Inflammatory macrophage treated with lipopolysaccharide for 4 hours (primary cell): ENCODE results near the gene CHD9.
"Not testable (repeated sequence)": the region's sequence is repeated elsewhere in the genome, so short reads cannot be mapped to it uniquely, and the experiment has no call there.

Experiments
- DNase-seq: peaks from one replicate; pipeline ENCODE4 v3.0.0-alpha.2; 2020

Gene CHD9, protein sequence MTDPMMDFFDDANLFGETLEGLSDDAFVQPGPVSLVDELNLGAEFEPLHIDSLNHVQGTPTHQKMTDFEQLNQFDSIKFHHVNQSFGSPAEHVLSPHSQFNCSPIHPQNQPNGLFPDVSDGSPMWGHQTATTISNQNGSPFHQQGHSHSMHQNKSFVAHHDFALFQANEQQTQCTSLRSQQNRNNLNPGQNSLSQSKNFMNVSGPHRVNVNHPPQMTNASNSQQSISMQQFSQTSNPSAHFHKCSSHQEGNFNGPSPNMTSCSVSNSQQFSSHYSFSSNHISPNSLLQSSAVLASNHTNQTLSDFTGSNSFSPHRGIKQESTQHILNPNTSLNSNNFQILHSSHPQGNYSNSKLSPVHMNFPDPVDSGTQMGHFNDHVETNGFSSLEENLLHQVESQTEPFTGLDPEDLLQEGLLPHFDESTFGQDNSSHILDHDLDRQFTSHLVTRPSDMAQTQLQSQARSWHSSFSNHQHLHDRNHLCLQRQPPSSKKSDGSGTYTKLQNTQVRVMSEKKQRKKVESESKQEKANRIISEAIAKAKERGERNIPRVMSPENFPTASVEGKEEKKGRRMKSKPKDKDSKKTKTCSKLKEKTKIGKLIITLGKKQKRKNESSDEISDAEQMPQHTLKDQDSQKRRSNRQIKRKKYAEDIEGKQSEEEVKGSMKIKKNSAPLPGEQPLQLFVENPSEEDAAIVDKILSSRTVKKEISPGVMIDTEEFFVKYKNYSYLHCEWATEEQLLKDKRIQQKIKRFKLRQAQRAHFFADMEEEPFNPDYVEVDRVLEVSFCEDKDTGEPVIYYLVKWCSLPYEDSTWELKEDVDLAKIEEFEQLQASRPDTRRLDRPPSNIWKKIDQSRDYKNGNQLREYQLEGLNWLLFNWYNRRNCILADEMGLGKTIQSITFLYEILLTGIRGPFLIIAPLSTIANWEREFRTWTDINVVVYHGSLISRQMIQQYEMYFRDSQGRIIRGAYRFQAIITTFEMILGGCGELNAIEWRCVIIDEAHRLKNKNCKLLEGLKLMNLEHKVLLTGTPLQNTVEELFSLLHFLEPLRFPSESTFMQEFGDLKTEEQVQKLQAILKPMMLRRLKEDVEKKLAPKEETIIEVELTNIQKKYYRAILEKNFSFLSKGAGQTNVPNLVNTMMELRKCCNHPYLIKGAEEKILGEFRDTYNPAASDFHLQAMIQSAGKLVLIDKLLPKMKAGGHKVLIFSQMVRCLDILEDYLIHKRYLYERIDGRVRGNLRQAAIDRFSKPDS (N-terminal part only)

DNA sequence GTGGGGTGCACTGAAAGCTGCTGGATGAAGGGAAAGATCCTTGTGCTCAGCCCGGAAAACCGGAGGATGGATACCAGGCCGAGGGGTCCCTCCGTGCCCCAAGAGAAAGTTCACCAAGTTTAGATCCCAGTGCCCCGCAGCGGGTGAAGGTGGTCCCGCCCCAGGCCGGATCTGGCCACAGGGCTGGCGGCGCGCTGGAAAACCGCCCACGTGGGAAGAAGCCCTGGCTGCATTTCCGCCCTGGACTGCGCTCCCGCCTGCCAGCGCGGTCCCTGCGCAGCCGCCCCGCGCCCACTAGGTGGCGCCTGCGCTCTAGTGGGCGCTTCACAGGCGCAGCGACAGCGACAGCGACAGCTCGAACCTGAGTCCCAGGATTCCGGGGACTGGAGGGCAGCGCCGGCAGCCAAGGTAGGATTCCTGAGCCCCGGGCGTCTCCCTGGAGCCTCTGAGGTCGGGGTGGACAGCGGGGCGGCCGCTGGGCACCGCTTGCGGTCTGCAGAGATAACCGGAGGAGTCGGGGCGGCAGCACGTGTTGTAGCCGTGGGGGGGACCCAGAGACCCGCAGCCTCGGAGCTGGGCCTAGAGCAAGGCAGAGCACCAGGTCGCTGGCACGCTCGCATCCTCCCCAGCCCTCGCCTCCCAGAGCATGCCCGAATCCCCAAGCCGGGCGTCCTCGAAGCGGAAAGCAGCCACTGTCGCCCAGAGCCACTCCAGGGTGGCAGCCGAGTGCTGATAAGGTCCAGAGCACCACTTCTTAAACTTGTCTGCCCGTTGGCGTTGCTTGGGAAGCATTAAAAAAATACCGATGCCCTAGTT lies at the start of gene CHD9:
Gene CHD9, plus strand, starts transcription at position 322 of the 816 bp plus-strand sequence. CDS start 101,099 bp downstream, outside the sequence.
- DNase-seq = peak; percentile 83

DNA sequence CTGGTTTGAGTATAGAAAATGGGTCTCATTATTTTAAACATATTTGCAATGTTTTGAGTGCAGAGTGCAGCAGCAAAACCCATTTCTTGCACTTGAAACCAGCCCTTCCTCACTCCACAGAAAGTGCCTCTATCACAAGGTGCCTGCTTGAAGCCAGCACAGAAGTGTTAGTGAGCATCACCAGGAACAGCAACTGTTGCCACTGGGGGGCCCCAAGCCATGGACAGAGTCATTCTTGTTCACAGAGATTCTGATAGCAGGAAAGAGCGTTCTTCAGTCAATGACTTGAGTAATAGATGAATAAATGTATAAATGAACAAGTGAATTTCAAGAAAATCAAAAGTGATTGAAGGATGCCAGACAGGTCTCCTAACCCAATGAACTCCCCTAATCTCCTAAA lies 47.7 kb upstream of the CHD9 start:
- no peak for DNase-seq

DNA sequence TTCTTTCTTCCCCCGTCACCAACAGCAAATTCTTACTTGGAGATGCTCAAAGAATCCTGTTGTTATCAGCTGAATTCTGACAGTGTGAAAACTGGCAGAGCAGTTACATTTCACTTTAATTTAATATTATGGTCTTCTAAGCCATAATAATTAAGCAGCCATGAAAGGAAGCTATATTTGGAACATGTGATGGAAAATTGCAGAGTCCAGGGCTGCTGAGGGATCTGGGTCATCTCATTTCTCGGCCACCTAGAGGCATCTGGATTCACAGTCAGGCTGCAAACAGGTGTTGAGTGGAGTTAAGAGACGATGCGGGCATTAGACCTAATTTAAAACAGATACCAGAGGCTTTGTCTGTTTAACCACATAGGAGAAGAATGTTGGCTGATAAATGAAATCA lies 40.5 kb upstream of the CHD9 start:
- no peak for DNase-seq

DNA sequence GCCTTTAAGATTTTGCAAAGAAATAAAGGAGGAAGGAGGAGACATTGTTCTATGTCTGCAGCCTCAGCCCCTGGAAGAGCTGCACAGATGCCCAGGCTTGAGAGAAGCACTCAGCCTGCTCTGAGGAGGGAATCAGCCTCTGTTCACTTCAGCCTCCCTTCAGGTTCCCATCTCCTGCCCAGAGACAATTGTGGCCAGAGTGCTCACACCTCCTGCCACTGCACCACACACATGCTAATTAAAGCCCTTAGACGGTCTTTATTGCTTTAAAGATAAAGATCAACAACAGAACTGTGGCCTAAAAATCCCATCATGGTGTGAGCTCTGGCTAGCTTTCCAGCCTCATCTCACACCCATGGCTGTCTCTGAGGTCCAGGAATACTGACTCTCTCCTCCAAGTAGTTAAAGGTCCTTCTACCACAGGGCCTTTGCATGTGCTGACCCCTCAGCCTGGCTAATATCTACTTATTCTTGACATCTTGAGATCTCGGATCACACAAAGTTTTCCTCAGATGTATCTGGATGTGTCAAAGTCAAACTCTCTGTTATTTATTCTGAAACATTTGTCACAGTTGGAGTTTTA lies 35.9 kb upstream of the CHD9 start:
- no peak for DNase-seq

DNA sequence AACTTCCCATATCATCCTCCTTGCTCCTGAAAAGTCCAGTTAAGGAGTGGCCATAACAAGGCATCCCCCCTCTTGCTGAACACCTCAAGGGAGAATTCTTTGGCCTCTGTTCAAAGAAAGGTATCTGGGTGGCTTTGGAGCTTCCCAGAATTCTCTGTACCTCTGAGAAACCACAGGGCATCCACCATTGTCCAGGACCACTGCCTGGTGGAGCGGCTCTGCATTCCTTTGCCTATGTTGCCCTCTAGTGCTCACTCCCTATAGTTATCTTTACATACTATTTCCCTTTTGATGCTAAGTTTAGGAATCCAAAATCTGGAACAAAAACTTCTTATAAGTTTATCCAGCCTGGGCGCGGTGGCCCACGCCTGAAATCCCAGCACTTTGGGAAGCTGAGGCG lies 32.4 kb upstream of the CHD9 start:
- DNase-seq = peak; percentile 45

DNA sequence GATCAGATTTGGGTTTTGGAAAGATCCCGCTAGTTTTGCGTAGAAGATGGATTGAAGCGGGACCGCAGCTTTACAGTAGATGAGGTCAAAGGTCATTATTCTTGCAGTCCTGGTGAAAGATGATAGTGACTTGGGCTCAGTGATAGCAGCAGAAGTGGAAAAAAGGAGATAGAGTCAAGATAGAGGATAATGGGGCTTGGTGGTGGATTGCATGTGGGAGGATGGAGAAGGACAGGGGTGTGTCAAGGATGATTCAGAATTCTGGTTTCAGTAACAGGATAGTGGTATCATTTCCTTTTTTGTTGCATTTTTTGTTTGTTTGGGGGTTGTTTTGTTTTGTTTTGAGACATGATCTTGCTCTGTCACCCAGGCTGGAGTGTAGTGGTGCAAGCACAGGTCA lies 30.7 kb upstream of the CHD9 start:
- peak; percentile 65 for DNase-seq

DNA sequence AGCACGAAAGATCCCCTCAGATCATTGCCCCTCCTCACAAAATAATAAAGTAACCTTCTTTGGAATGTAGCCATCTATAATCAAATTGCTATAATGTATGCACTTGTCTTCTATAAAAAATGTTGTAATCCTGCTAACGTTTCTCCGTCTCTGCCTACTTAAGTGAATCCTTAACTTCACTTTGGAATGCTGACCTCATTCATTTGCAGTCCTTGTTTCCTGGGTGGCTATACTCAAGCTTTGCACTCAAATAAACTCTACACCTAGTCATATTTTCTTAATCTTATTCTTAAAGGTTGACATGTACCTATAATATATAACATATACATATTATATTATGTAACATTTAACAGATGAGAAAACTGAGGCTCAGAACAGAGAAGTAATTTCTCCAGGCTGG lies 24.8 kb upstream of the CHD9 start:
- DNase-seq = no peak

DNA sequence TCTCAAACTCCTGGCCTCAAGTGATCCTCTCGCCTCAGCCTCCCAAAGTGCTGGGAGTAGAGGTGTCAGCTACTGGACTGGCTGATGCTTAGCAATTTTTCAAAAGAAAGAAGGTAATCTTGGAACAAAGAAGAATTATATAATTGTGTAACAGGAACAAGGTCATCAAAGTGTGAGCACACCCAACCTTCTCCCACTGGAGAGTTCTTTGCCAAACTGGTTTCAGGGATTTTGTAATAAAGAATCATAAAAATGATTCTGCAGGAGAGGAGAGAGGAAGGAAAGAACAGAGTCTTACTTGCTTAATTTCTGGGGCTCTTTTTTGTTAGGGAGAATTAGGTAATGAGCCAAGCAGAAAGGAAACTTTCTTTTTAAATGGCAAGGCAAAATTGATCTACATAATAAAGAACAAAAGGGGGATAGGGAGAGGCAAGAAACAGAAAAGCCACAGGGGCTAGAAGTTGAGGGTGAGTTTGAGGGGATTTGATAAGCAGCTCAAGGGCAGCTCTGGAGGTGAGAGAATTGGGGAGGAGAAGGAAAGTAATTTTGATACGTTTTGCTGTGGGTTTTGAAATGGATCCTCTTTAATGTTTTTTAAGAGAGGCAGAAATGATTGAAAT lies 23.4 kb upstream of the CHD9 start:
- DNase-seq = peak; percentile 7

DNA sequence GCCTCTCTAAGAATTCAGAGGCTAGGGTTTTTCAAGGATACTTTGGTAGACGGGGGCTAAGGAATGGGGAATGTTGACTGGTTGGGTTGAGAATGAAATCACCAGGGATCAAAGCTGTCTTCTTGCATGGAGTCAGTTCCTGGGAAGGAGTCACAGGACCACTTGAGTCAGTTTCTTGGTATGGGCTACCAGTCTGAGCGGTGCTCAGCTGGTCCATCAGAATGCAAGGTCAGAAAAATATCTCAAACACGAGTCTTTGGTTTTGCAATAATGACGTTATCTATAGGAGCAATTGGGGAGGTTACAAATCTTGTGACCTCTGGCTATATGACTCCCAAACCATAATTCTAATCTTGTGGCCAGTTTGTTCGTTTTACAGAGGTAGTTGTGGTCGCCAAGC lies 20.5 kb upstream of the CHD9 start:
- DNase-seq = no peak

DNA sequence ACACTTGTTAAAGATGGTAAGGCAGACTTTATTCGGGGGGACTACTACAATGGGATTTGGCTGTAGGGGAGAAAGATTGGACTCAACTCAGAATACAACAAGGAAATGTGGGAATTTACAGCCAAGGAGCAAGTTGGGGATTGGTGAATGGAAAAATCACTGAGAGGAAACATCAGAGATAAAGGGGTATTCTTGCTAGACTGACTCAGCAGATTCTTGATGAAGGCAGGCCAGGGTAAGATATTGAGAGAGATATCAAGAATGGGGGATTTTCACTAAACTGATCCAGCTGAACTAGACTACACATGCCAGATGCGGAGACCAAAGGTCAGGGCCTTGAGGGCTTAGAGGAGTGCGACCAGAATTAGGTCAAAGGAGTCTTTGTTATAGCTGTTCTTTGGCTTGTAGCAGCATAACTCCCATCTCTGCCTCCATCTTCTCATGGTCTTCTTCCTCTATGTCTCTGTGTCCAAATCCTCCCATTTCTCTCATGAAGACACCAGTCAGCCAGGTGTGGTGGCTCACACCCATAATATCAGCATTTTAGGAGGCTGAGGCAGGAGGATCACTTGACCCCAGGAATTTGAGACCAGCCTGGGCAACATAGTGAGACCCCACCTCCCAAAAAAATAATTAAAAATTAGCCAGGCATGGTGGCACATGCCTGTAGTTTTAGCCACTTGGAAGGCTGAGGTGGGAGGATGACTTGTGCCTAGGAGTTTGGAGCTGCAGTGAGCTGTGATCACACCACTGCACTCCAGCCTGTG lies 19.4 kb upstream of the CHD9 start:
- DNase-seq = no peak

DNA sequence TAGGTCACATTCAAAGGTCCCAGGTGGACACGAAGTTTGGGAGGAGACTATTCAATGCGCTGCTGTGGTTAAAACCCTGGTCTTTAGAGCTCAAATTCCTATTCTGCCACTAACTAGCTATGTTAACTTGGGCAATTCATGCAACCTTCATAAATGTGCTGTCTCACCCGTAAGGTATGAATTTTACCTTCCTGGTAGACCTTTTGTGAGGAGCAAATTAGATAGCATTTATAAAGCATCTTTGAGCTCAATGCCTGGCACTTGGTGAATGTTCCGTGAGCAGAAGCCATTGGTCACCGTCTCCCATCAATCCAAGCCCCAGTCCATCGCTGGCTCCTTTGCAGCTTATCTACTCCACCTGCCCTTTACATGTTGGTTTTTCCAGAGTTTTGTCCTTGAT lies 18.7 kb upstream of the CHD9 start:
- DNase-seq = no peak

DNA sequence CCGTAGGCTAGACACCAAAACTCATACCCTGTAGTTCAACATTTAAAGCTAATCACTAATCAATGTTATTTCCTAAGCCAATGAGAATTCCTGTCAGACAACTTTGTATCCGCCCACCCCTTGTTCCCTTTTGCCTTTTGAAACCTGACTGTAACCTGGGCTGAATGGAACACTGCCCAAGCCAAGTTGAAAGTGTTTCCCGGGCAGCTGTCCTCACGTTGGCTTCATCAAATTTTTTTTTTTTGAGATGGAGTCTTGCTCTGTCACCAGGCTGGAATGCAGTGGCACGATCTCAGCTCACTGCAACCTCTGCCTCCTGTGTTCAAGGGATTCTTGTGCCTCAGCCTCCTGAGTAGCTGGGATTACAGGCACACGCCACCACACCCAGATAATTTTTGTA lies 18.1 kb upstream of the CHD9 start:
- DNase-seq = not testable (repeated sequence)

DNA sequence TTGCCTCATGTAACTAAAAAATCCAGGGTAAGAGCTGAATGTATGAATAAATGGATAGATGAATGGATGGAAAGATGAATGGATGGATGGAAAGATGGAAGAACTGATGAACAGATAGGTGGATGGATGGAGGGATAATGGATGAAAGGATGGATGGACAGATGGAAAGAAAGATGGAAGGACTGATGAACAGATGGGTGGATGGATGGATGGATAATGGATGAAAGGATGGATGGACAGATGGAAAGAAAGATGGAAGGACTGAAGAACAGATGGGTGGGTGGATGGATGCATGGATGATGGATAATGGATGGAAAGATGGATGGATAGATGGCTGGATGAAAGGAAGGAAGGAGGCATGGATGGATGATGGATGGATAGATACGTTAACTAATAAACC lies 14.0 kb upstream of the CHD9 start:
- DNase-seq = no peak

DNA sequence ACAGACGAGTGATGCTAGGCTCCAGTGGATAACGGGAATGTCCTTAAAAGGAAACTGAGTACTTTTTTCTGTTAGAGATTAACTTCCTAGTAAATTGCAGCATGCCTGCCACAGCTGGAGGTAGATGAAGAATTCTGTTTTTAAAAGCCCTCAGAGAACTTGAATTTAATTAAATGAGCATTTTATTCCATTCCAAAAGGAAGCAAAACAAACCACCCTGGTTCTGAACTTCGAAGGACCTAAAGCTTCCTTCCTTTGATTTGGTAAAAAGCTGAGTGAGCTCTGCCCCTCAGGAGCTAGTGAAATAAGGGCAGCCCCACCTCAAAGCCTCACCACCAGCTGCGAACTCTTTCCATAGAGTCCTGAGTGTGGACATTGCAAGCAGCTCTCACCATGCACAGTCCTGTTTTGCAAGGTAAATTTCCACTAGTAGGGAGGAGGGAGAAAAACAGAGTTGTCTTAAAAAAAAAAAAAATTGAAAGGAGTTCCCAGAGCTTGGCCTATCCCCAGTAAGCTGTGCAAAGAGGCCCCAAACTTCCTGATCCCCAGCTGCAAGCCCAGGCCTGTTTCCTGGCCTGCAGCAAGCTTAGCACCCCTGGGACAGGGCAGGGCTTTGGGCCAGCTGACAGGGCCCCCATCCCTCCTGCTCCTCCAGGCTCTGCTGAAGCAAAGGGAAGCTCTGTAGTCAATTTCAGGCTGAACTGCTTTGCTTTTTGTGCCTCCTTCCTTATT lies 13.3 kb upstream of the CHD9 start:
- DNase-seq = no peak

DNA sequence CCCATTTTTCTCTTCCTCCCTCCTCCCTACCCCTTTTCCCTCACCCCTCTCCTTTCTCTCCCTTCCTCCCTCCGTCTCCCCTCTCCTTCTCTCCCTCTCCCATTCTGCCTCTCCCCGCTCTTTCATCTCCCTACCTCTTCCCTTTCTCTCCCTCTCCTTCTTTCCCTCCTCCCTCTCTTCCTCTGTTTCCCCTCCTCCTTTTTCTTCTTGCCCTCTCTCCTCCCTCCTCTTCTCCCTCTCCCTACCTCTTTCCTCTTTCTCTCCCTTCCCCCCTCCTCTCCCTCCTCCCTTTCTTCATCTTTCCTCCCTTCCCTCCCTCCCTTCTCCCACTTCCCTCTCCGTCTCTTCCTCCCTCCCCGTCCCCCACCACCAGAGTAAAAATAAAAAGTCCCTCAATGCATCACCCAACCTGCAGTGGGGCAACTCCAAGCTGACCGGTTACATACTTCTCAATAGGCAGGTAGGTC lies 12.5 kb upstream of the CHD9 start:
- no peak for DNase-seq

DNA sequence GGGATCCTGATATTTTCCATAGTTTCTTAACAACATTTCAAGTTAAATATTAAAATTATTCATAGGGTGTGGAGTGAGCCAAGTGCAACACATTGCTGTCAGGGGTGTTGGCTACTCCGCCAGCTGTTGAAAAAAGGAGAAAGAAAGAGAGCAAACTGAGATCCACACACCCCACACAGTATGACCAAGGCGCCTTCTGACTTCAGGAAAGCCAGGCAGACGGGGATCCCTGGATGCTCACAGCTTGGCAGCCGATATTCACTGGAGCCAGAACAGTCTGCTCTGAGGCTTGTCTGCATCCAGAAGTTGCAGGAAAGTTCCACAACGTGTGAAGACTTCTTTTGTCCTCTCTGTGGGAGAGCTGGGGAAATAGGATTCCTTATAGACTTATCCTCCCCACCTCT lies 11.4 kb upstream of the CHD9 start:
- DNase-seq = no peak

DNA sequence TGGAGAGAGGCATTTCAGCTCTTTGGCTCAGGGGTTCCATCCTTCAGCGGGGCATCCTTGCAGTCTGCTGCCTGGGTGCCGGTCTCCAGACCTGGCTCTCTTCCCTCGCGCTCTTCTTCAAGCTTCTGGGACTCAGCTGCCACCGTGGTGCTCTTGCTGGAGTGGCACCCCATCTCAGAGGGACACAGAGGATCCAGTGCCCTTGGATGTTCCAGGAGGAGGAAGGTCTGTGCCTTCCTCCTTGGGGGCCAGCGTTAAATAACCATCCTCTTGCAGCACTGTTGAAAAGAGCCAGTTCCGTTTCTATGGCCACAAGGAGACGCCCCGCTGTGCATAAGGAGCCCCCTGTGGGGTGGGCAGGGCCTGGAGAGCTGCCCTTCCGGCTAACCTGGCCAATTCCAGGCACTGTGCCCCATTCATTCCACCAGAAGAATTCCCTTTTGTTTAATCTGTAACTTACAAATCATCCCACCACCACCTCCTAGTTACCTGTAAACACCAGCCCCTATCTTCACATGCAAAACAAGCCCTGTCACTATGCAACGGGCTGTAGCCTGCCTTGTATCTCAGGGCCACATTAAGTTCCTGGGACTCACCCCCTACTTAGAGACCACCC lies 10.7 kb upstream of the CHD9 start:
- no peak for DNase-seq

DNA sequence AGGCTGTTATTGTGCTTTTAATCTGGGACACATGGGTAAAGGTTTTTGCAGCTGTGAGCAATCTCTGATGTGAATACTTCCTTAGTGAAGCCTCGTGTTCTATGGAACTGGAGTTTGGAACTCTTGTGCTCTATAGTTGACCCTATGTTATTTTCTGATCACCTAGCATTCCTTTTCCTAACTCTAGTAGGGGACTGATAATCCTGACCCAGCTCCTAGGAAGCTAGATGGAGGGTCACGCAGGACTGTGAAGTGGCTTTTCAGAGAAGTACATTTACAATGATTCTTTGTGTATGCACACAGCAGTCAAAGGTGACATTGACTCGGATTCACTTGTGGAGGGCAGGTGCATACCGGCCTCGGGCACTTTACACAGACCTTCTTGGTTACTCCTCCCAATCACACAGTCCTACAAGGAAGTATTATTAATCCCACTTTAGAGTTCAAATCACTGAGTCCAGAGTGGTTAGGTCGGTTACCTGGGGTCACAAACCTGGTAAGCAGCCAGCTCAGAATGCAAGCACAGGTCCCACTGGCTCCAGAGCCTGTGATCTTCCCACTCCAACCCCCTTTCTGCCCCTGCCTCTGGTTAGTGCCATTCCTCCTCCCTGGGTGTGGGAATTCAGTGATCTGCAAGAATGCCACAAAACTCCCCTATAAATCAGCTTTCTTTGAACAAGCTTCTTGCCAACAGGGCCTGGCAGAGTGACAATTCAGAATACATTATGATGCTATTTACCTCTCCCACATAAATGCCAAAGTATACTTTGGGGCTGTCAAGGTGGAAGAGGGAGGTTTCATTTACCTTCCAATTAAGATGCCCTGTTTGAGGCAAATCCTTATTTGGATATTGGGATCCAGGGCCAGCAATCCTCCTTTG lies 9.2 kb upstream of the CHD9 start:
- DNase-seq = no peak
